GM18498 (cell line): ENCODE data around the gene UNC13D.

Experiments used
- ATAC-seq: cut with Tn5 transposase; IDR thresholded peaks from one replicate; pipeline ENCODE4 v1.9.1; 2021; ENCODE audit warnings: mild to moderate bottlenecking, moderate library complexity; ENCODE audit not compliant: unreplicated experiment

Gene UNC13D

GRCh38 chr17:75835654-75835987, 8.6 kb downstream of the UNC13D start:
- no peak for ATAC-seq

DNA sequence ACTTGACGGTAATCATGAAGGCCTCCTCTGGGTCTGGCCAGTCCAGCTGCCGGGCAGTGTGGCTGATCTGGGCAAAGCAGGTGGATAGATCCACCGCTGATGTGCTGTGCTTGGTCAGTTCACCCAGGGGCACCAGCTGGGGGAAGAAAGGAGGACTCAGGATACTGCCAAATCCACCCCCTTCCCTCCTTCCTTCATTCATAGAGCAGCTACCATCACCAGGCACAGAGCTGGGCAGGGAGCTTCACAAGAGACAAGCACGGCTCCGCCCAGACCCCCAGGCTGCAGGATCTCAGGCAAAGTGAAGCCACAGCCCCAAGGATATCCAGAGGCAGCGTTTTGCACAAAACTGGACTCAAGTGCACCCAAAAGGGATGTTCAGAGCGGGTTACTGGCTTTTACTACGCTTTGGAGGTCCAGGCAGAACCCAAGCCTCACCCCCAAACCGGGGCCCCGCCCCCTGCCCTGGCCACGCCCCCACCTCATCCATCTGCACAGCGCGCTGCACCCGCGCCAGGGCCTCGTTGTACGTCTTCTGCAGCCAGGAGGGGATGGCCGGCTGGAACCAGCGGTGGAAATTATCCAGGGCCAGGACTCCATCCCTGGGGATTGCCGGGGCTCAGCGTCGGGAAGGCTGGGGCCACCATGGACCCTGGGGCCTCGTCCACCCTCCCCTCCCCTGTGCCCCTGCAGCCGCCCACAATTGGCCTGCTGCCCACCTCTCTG, 9.1 kb downstream of the UNC13D start:
- ATAC-seq = no peak

DNA sequence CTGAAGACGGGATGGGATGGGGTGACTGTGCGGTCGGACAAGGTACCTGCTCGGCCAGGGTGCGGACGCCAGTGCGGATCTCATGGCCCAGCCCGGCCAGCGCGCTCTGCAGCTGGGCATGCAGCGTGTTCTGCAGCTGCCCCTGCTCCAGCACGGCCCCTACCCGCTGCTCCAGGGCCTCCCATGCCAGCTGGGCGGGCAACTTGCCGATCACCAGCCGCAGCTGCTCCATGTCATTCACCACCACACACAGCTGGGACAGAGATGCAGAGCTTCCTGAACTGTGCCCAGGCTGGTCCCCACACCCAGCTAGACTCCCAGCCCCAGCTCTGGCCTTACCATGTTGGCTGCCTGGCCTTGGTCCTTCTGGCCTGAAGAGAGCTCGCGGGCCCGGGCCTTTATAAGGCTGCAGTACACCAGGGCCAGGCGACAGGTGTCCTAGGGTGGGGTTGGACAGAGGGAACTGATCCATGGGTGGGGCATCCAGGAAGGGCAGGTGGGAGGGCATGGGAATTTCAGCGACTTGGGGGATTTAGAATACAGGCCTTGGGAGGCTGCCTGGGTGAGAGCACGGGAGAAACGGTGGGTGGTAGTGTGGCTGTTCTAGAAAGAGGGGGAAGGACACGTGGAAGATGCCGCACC, 9.8 kb downstream of the UNC13D start:
- ATAC-seq = no peak

DNA sequence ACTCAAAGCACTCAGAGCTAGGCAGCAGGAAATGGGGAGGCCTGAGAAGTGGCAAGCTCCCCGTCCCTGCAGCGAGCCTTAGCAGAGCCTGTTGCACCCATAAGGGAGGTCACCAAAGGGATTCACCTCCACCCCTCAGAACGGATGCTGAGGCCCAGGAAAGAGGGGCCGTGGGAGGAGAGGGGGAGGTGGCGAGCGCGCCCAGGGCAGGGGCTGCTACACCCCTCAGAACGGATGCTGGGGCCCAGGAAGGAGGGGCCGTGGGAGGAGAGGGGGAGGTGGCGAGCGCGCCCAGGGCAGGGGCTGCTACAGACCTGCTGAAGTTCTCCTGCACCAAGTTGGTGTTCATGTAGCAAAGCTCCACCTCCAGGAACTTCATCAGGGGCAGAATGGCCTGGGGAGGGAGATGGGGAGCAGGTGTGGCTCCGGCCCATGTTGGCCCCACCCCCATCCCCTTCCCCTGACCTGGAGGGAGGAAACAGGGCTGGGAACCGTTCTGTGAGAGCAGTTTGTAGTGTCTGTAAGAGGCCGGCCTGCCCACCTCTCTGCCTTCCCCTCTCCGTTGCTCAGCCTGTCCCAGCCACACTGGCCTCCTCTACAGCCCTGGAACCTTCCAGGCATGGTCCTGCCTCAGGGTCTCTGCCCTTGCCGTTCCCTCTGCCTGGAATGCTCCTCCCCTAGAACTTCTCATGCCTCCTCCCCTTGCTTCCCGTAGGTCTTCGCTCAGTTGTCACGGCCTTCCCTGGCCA, 11.4 kb downstream of the UNC13D start:
- no peak for ATAC-seq

DNA sequence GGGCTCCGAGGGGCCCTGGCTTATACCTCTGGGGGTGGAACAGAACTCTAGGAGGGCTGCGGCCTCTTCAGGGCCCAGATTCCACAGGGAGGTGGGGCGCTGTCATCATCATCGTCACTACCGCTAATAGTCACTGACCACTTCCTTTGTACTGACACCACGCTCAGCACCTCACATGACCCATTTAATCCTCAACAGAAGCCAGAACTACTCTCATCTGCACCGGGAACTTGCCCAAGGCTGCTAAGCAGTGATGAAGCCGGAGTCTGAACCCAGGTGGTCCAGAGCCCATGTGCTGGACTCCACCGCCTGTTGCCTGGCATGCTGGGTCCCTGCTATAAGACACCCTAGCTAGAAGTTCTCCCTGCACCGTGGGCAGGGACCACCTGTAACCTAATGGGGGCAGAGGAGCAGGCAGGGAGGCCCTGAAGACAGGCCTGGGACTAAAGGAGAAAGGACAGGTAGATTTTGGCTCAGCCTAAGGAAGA, 12.0 kb downstream of the UNC13D start:
- ATAC-seq = no peak

GRCh38 chr17:75831032-75831571, 13.1 kb downstream of the UNC13D start:
- no peak for ATAC-seq

DNA sequence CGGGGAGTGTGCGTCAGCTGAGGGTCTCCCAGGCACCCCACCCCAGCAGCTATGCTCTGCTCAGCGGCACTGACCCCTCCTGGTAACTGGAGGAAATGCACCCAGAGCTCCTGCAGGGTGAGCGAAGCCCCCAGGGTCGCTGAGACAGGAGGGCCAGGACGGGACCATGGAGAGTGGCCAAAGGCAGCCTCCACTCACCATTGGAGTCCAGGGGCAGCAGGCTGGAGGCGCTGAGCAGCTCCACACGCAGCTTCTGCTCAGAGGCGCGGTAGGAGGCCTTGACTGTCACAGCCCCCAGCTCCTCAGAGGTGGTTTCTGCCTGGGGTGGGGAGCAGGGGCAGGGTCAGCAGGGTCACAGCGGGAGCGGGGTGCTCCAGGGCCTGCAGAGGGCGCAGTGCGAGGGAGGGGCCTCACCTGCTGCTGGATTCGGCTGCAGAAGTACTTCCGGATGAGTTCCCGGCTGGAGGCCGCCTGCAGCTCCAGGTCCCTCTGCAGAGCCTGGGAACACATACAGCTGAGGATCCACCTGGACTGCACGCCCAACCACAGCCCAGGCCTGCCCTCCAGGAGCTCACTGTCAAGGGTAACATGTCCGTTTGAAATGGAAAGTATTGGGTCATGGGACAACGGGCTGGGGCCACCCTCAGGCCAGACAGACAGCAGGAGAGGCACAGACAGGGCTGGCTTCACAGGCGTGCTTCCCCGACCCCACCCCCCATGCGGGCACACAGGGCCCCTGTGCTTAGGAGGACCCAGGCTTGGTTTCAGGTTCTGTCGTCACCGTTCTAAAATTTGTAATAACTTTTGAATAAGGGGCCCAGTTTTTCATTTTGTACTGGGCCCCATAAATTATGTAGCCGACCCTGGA, 13.8 kb downstream of the UNC13D start:
- no peak for ATAC-seq

DNA sequence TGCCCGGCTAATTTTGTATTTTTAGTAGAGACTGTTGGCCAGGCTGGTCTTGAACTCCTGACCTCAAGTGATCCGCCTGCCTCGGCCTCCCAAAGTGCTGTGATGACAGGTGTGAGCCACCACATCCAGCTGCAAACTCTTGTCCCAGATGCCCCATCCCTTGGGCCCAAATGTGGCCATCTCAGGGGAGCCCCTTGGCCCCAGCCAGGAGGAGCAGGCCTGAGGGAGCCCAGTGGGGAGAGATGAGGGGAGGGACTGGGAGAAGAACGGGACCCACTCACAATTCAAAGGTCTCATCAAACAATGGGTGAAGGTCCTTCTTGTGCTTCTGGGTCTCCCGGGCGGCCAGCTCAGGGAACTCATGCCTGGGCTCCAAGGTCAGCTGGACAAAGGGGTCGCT, 14.5 kb downstream of the UNC13D start:
- no peak for ATAC-seq

DNA sequence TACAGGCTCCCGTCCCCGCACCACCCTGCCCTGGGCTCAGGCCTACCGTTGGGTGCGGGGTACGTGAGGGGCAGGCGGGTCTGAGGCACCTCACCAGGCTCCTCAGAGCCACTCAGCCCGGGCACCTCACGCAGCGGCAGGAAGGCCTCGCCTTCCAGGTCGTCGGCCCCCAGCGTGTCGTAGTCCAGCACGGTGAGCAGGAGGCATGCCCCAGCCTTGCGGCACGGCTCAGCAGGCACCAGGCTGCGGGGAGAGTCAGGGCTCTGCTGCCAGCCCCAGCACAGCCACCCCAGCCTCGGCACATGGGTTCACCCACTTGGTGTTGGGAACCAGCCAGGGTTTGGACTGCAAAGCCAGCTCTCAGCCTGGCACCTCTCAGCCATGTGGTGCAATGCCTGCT, 15.5 kb downstream of the UNC13D start:
- no peak for ATAC-seq

DNA sequence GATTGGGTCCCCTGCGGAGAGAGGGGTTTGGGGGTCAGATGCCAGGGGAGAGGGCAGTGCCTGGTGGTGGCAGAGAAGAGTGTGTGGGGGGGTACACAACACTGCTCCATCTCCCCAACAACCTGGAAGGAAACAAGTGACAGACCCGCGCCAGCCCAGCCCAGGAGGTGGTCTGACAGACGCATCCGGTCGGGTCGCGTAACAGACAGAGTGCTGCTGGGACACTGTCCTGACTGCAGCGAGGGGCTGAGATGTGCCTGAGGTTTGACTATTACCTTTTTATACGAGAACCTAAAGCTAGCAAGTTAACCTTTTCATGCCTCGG, 16.2 kb downstream of the UNC13D start:
- ATAC-seq = no peak

DNA sequence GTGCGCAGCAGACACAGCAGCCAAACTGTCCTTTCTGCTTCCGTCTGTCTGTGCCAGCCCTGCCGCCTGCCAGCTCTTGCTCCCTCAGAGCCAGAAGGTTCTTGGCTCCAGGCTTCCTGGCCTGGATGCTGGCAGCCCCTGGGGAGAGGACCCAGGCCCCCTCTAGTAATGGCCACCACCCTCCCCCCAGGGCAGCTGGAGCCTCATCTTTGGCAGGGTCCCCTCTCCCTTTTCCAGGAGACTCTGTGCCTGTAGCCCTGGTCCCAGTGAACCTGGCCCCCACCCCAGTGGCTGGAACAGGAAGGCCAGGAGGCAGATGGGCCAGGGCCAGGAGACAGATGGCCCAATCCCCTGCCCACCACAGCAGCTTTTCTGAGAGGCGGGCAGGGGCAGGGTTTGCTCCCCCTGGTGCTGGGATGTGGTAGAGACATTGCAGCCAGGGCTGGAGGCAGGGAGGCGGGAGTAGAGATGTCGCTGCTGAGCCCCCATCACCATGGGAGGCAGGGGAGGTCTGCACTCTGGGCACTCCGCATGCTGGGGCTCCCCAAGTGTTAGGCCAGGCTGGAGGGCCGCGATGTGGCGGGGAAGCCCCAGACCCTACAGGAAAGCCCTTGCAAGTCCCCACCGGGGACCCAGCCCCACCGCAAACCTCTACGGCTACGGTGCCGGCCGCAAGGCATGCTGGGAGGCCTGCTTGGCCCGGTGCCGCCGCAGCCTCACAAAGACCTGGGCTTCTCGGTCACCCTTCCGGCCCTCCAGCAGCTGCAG, 16.7 kb downstream of the UNC13D start:
- no peak for ATAC-seq

- no peak for ATAC-seq
Observed at GRCh38 chr17:75826561-75827307, 17.5 kb downstream of the UNC13D start.

- ATAC-seq = no peak
Observed at GRCh38 chr17:75825748-75826370, 18.3 kb downstream of the UNC13D start.

- ATAC-seq = no peak
Observed at GRCh38 chr17:75825149-75825552, 19.1 kb downstream of the UNC13D start.

DNA sequence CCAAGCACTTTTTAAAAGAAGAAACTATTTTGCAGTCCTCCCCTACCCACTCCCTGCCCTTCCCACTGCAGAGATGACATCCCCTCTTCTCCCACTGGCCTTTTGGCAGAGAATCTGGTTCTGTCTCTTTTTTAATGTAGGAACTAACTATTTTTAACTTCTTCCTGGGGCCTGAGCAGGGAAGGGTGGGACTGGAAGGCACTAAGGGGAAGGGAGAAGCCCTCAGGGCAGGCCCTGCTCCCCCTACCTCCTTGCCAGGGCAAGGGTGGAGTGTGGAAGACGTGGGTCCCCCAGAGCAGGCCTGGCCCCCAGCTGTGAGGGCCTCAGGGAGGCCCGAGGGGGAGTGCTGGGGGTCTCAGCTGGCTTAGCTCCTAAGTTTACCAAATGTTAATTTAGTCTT, 19.5 kb downstream of the UNC13D start:
- ATAC-seq = no peak

DNA sequence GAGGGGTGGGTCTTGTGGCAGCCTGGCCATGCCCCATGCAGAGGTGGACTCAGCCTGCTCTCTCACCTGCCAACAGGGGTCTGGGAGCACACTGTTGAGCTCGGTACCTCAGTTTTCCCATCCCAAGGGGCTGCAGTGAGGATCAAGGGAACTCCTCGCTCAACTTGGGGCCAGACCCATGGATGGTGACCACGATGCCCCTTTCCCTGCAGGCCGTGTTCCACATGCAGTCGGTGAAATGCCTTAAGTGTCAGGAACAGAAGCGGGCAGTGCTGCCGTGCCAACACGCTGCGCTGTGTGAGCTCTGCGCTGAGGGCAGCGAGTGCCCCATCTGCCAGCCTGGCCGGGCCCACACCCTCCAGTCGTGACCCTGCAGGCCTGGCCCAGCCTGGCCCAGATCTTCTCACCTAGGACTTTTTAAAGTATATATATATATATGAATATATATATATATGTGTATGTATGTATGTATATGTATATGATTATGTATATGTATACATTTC, 20.1 kb downstream of the UNC13D start:
- ATAC-seq = no peak

GRCh38 chr17:75823257-75824041, 20.8 kb downstream of the UNC13D start:
- no peak for ATAC-seq

DNA sequence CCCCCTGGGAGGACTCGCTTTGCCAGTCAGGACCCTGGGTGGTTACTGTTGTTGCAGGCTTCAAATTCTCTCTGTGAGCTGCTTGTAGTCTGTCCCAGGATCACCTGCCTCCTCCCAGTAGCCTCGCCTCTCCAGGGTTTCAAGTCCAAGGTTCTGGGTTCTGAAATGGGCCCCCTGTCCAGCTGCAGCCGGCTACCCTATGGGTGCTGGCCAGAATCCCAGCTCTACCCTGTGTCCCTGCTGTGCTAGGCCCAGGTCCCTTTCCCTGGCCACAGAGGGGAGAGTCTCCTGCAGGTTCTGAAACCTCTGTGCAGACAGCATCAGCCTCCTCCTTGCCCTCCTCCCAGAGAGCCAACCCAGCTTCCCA, 21.4 kb downstream of the UNC13D start:
- ATAC-seq = no peak
